WTC11 (cell line): ENCODE data around the gene RNASE4. TPM values are rescaled to one million over a fixed set of nuclear protein-coding genes. Genes with fewer than 3 reads are reported as not detected.

Experiments
- ATAC-seq: fragments of 200-7000 bp; cut with Tn5 transposase; 2 replicates; pipeline ENCODE4 v1.10.0; 2021; ENCODE audit warnings: mild to moderate bottlenecking, moderate library complexity
- CTCF ChIA-PET: fragments of 300-600 bp; sonication (Branson Sonifier 250); formaldehyde crosslinking; loops from one replicate; lab custom pipeline; 2021; ENCODE audit warnings: antibody characterized with exemption; lab: Charles Lee
- POLR2A ChIA-PET: fragments of 350-600 bp; sonication (Branson Sonifier 250); formaldehyde crosslinking; loops from one replicate; lab custom pipeline; 2021; ENCODE audit warnings: antibody characterized with exemption; lab: Charles Lee
- DNase-seq: peaks from one replicate; pipeline ENCODE4 v3.0.0; 2021; ENCODE audit warnings: low spot score
- H3K27ac Mint-ChIP-seq: 2 replicates; pipeline ENCODE4 v1.8.0; 2021; ENCODE audit warnings: mixed read lengths
- H3K27me3 Mint-ChIP-seq: 2 replicates; pipeline ENCODE4 v1.8.0; 2021; ENCODE audit warnings: low read depth, mild to moderate bottlenecking, moderate library complexity, mixed read lengths
- H3K36me3 Mint-ChIP-seq: 2 replicates; pipeline ENCODE4 v1.8.0; 2021; ENCODE audit warnings: mixed read lengths
- H3K4me1 Mint-ChIP-seq: 2 replicates; pipeline ENCODE4 v1.8.0; 2022; ENCODE audit warnings: mixed read lengths
- H3K4me3 Mint-ChIP-seq: 2 replicates; pipeline ENCODE4 v1.8.0; 2021; ENCODE audit warnings: mild to moderate bottlenecking, moderate library complexity, mixed read lengths
- H3K9me3 Mint-ChIP-seq: 2 replicates; pipeline ENCODE4 v1.8.0; 2021; ENCODE audit warnings: mixed read lengths
- FOXK1 ChIP-seq: sonication (generic); formaldehyde crosslinking; IDR thresholded peaks from 2 replicates; pipeline ENCODE4 v1.8.0; 2022; ENCODE audit warnings: mild to moderate bottlenecking, moderate library complexity, missing genetic modification reagents
- IRF2 ChIP-seq: sonication (generic); formaldehyde crosslinking; IDR thresholded peaks from 2 replicates; pipeline ENCODE4 v1.8.0; 2022; ENCODE audit warnings: low read depth, missing genetic modification reagents, borderline replicate concordance
- KAT7 ChIP-seq: sonication (generic); formaldehyde crosslinking; IDR thresholded peaks from 2 replicates; pipeline ENCODE4 v1.8.1; 2023; ENCODE audit warnings: missing genetic modification reagents, mild to moderate bottlenecking, borderline replicate concordance
- PRRX2 ChIP-seq: fragments of 250-450 bp; sonication (Bioruptor Pico); IDR thresholded peaks from 2 replicates; pipeline ENCODE4 v1.8.0; 2021; ENCODE audit warnings: mild to moderate bottlenecking
- RELA ChIP-seq: sonication (generic); formaldehyde crosslinking; IDR thresholded peaks from 2 replicates; pipeline ENCODE4 v1.8.1; 2022; ENCODE audit warnings: missing genetic modification reagents, mild to moderate bottlenecking, borderline replicate concordance
- RORB ChIP-seq: fragments of 250-450 bp; sonication (Bioruptor Pico); IDR thresholded peaks from 2 replicates; pipeline ENCODE4 v1.9.0; 2021; ENCODE audit warnings: mild to moderate bottlenecking
- TCF7 ChIP-seq: sonication (generic); formaldehyde crosslinking; IDR thresholded peaks from 2 replicates; pipeline ENCODE4 v1.8.0; 2022; ENCODE audit warnings: mild to moderate bottlenecking, low read depth, missing genetic modification reagents, moderate library complexity
- USF2 ChIP-seq: sonication (generic); formaldehyde crosslinking; IDR thresholded peaks from 2 replicates; pipeline ENCODE4 v1.8.1; 2023; ENCODE audit warnings: mild to moderate bottlenecking, missing genetic modification reagents, moderate library complexity
- ZNF232 ChIP-seq: sonication (generic); formaldehyde crosslinking; IDR thresholded peaks from 2 replicates; pipeline ENCODE4 v1.8.0; 2022; ENCODE audit warnings: mild to moderate bottlenecking, missing genetic modification reagents
- ZNF281 ChIP-seq: sonication (generic); formaldehyde crosslinking; IDR thresholded peaks from 2 replicates; pipeline ENCODE4 v1.8.0; 2023; ENCODE audit warnings: mild to moderate bottlenecking, missing genetic modification reagents
- total RNA-seq: library from RNA; stranded (reverse); gene quantifications from 3 replicates; pipeline ENCODE4 v1.2.3, GENCODE V29; 2021
- TF ChIP-seq, protein P1 (sequence below): sonication (generic); formaldehyde crosslinking; conservative IDR thresholded peaks from 2 replicates; pipeline ENCODE4 v1.8.1; 2022; ENCODE audit warnings: mild to moderate bottlenecking, missing genetic modification reagents
- TF ChIP-seq, protein P2 (sequence below): fragments of 250-450 bp; sonication (Bioruptor Pico); IDR thresholded peaks from 2 replicates; pipeline ENCODE4 v1.9.0; 2021; ENCODE audit warnings: mild to moderate bottlenecking, borderline replicate concordance
- TF ChIP-seq, protein P3 (sequence below): sonication (generic); formaldehyde crosslinking; IDR thresholded peaks from 2 replicates; pipeline ENCODE4 v1.8.1; 2023; ENCODE audit warnings: mild to moderate bottlenecking, missing genetic modification reagents, moderate library complexity
- TF ChIP-seq, protein P4 (sequence below): fragments of 200-600 bp; IDR thresholded peaks from 2 replicates; pipeline ENCODE4 v1.8.0; 2022; ENCODE audit warnings: antibody characterized with exemption
- TF ChIP-seq, protein P5 (sequence below): sonication (generic); formaldehyde crosslinking; IDR thresholded peaks from 2 replicates; pipeline ENCODE4 v1.8.0; 2022; ENCODE audit warnings: missing genetic modification reagents
- TF ChIP-seq, protein P6 (sequence below): sonication (generic); formaldehyde crosslinking; IDR thresholded peaks from 2 replicates; pipeline ENCODE4 v1.8.1; 2022; ENCODE audit warnings: mild to moderate bottlenecking, missing genetic modification reagents, moderate library complexity, borderline replicate concordance

RNASE4 gene
- total RNA-seq, 1 experiment from 2014 or later: 2.8 TPM

DNA sequence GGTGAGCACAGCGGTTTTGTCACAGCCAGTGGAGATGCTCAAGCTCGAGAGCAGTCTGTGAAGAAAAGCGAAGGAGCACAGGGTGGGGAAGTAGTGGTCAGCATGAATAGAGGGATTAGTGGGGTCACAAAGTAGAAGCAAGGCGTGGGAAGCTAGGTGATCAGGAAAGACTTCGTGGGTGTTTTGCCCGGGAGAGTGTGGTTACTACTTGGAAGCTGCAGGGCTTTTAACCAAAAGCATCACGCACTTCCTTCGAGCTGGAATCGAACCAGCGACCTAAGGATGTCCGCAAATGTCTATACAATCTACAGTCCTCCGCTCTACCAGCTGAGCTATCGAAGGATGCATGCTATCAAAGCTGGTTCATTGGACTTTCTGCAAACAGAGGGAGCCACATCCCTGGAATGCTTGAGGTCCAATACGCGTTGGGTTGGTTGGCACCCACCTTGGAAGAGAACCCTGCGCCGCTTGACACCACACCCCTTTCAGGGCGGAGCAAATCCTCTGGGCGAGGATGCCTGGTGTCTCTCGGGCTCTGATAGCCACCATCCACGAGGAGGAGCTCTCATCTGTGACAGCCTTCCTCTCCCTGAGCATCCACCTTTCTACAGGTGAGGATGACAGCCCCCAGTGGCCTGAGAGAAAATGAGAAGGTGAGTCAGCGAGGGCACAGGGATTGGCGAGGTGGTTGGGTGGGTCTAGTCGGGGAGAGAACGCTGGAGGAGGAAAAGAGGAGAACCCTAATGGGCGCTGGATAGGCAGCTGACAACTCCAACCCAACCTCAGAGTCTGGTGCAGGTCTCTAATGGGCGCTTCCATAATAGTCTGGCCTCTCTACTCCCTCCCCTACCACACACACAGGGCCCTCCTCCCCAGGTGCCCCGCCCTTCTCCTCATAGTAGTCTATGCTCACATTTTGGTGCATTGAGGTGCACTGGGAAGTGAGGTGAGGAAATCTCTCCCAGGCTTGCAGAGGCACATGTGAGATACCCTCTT lies 26.8 kb upstream of the RNASE4 start (continued):
- no peak for TF ChIP-seq ZNF281 (CRISPR knock-in tag)
- TF ChIP-seq, protein P1, sequence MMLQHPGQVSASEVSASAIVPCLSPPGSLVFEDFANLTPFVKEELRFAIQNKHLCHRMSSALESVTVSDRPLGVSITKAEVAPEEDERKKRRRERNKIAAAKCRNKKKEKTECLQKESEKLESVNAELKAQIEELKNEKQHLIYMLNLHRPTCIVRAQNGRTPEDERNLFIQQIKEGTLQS: no peak

- Mint-ChIP-seq H3K9me3 (no peaks in the 10 kb centered on the region), H3K27me3 (peaks cover 64% of the 10 kb centered on the region), H3K27ac (no peak overlapping the region), H3K36me3 (no peaks in the 10 kb centered on the region)
- no peak for ATAC-seq
- POLR2A ChIA-PET: interaction anchor here (1.1 to 1.6 kb wide), 3 partner anchors 23 to 32 kb away, joined by 3 to 9 read pairs (median 4); no protein-coding TSS in a partner anchor
- DNase-seq: no peak
- TF ChIP-seq IRF2 (CRISPR knock-in tag) (no peak), KAT7 (CRISPR knock-in tag) (no peak), FOXK1 (CRISPR knock-in tag) (no peak), PRRX2 (CRISPR knock-in tag) (no peak), RORB (no peak), USF2 (CRISPR knock-in tag) (no peak), TCF7 (CRISPR knock-in tag) (no peak), ZNF232 (no peak), RELA (CRISPR knock-in tag) (no peak)
- TF ChIP-seq, protein P2, sequence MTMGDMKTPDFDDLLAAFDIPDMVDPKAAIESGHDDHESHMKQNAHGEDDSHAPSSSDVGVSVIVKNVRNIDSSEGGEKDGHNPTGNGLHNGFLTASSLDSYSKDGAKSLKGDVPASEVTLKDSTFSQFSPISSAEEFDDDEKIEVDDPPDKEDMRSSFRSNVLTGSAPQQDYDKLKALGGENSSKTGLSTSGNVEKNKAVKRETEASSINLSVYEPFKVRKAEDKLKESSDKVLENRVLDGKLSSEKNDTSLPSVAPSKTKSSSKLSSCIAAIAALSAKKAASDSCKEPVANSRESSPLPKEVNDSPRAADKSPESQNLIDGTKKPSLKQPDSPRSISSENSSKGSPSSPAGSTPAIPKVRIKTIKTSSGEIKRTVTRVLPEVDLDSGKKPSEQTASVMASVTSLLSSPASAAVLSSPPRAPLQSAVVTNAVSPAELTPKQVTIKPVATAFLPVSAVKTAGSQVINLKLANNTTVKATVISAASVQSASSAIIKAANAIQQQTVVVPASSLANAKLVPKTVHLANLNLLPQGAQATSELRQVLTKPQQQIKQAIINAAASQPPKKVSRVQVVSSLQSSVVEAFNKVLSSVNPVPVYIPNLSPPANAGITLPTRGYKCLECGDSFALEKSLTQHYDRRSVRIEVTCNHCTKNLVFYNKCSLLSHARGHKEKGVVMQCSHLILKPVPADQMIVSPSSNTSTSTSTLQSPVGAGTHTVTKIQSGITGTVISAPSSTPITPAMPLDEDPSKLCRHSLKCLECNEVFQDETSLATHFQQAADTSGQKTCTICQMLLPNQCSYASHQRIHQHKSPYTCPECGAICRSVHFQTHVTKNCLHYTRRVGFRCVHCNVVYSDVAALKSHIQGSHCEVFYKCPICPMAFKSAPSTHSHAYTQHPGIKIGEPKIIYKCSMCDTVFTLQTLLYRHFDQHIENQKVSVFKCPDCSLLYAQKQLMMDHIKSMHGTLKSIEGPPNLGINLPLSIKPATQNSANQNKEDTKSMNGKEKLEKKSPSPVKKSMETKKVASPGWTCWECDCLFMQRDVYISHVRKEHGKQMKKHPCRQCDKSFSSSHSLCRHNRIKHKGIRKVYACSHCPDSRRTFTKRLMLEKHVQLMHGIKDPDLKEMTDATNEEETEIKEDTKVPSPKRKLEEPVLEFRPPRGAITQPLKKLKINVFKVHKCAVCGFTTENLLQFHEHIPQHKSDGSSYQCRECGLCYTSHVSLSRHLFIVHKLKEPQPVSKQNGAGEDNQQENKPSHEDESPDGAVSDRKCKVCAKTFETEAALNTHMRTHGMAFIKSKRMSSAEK (CRISPR knock-in tag): no peak
- TF ChIP-seq, protein P3, sequence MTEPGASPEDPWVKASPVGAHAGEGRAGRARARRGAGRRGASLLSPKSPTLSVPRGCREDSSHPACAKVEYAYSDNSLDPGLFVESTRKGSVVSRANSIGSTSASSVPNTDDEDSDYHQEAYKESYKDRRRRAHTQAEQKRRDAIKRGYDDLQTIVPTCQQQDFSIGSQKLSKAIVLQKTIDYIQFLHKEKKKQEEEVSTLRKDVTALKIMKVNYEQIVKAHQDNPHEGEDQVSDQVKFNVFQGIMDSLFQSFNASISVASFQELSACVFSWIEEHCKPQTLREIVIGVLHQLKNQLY: no peak
- TF ChIP-seq, protein P1: no peak
- TF ChIP-seq, protein P4, sequence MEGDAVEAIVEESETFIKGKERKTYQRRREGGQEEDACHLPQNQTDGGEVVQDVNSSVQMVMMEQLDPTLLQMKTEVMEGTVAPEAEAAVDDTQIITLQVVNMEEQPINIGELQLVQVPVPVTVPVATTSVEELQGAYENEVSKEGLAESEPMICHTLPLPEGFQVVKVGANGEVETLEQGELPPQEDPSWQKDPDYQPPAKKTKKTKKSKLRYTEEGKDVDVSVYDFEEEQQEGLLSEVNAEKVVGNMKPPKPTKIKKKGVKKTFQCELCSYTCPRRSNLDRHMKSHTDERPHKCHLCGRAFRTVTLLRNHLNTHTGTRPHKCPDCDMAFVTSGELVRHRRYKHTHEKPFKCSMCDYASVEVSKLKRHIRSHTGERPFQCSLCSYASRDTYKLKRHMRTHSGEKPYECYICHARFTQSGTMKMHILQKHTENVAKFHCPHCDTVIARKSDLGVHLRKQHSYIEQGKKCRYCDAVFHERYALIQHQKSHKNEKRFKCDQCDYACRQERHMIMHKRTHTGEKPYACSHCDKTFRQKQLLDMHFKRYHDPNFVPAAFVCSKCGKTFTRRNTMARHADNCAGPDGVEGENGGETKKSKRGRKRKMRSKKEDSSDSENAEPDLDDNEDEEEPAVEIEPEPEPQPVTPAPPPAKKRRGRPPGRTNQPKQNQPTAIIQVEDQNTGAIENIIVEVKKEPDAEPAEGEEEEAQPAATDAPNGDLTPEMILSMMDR: no peak
- TF ChIP-seq, protein P5, sequence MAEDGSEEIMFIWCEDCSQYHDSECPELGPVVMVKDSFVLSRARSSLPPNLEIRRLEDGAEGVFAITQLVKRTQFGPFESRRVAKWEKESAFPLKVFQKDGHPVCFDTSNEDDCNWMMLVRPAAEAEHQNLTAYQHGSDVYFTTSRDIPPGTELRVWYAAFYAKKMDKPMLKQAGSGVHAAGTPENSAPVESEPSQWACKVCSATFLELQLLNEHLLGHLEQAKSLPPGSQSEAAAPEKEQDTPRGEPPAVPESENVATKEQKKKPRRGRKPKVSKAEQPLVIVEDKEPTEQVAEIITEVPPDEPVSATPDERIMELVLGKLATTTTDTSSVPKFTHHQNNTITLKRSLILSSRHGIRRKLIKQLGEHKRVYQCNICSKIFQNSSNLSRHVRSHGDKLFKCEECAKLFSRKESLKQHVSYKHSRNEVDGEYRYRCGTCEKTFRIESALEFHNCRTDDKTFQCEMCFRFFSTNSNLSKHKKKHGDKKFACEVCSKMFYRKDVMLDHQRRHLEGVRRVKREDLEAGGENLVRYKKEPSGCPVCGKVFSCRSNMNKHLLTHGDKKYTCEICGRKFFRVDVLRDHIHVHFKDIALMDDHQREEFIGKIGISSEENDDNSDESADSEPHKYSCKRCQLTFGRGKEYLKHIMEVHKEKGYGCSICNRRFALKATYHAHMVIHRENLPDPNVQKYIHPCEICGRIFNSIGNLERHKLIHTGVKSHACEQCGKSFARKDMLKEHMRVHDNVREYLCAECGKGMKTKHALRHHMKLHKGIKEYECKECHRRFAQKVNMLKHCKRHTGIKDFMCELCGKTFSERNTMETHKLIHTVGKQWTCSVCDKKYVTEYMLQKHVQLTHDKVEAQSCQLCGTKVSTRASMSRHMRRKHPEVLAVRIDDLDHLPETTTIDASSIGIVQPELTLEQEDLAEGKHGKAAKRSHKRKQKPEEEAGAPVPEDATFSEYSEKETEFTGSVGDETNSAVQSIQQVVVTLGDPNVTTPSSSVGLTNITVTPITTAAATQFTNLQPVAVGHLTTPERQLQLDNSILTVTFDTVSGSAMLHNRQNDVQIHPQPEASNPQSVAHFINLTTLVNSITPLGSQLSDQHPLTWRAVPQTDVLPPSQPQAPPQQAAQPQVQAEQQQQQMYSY: no peak
- TF ChIP-seq, protein P6, sequence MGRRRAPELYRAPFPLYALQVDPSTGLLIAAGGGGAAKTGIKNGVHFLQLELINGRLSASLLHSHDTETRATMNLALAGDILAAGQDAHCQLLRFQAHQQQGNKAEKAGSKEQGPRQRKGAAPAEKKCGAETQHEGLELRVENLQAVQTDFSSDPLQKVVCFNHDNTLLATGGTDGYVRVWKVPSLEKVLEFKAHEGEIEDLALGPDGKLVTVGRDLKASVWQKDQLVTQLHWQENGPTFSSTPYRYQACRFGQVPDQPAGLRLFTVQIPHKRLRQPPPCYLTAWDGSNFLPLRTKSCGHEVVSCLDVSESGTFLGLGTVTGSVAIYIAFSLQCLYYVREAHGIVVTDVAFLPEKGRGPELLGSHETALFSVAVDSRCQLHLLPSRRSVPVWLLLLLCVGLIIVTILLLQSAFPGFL (CRISPR knock-in tag): no peak
- TF ChIP-seq, all 79 proteins: peak for 0
- Mint-ChIP-seq H3K4me1 (peaks cover 36% of the 10 kb centered on the region), H3K4me3 (peak overlapping the region; percentile 77)
- CTCF ChIA-PET: interaction anchor here (0.8 to 5.9 kb wide), 25 partner anchors 9 to 413 kb away, joined by 3 to 106 read pairs (median 6); partner anchors contain the start of genes PARP2, PIP4P1 and RNASE4
These were observed 26.1 kb upstream of the RNASE4 start for GRCh38 chr14:20658246-20658645.
